MM.1S (cell line): ENCODE measurements around the gene CADPS.

ENCODE experiments used
- DNase-seq: peaks from one replicate; pipeline ENCODE4 v3.0.0-alpha.2; 2015
- H2AFZ ChIP-seq: fragments of 300-600 bp; sonication (generic); 2 replicates; pipeline ENCODE4 v1.6.0; 2016; ENCODE audit warnings: antibody characterized with exemption, low read length
- H3F3A ChIP-seq: fragments of 300-600 bp; sonication (generic); 2 replicates; pipeline ENCODE4 v1.6.1; 2016; ENCODE audit warnings: mild to moderate bottlenecking, antibody characterized with exemption, low read length, moderate library complexity, mixed read lengths; ENCODE audit not compliant: insufficient read depth
- H3K27ac ChIP-seq: fragments of 300-600 bp; sonication (generic); 2 replicates; pipeline ENCODE4 v1.5.1; 2016; ENCODE audit warnings: mild to moderate bottlenecking, low read length
- H3K27me3 ChIP-seq: fragments of 300-600 bp; sonication (generic); replicated peaks from 2 replicates; pipeline ENCODE4 v1.6.0; 2016; ENCODE audit warnings: low read length; ENCODE audit not compliant: insufficient read depth
- H3K36me3 ChIP-seq: fragments of 300-600 bp; sonication (generic); replicated peaks from 2 replicates; pipeline ENCODE4 v1.6.1; 2016; ENCODE audit warnings: mild to moderate bottlenecking, low read length, mixed read lengths; ENCODE audit not compliant: insufficient read depth
- H3K4me1 ChIP-seq: fragments of 300-600 bp; sonication (generic); 2 replicates; pipeline ENCODE4 v1.6.1; 2016; ENCODE audit warnings: low read length, mixed read lengths
- H3K4me2 ChIP-seq: fragments of 300-600 bp; sonication (generic); 2 replicates; pipeline ENCODE4 v1.6.0; 2016; ENCODE audit warnings: low read depth, low read length
- H3K4me3 ChIP-seq: fragments of 300-600 bp; sonication (generic); 2 replicates; pipeline ENCODE4 v1.5.1; 2016; ENCODE audit warnings: low read length, mixed read lengths
- H3K79me2 ChIP-seq: fragments of 300-600 bp; sonication (generic); 2 replicates; pipeline ENCODE4 v1.6.1; 2016; ENCODE audit warnings: mixed run types, low read length, mixed read lengths
- H3K9ac ChIP-seq: fragments of 300-600 bp; sonication (generic); 2 replicates; pipeline ENCODE4 v1.6.1; 2016; ENCODE audit warnings: low read length, mixed read lengths
- H3K9me2 ChIP-seq: fragments of 300-600 bp; sonication (generic); replicated peaks from 2 replicates; pipeline ENCODE4 v1.6.1; 2016; ENCODE audit warnings: mild to moderate bottlenecking, low read length, mixed read lengths; ENCODE audit not compliant: insufficient read depth
- H3K9me3 ChIP-seq: fragments of 300-600 bp; sonication (generic); replicated peaks from 2 replicates; pipeline ENCODE4 v1.6.1; 2016; ENCODE audit warnings: mild to moderate bottlenecking, low read length, mixed read lengths; ENCODE audit not compliant: insufficient read depth
- H4K20me1 ChIP-seq: fragments of 300-600 bp; sonication (generic); 2 replicates; pipeline ENCODE4 v1.6.1; 2016; ENCODE audit warnings: mild to moderate bottlenecking, low read length, moderate library complexity, mixed read lengths; ENCODE audit not compliant: insufficient read depth
- EZH2 ChIP-seq: fragments of 300-600 bp; sonication (generic); optimal IDR thresholded peaks from 2 replicates; pipeline ENCODE3; 2017; ENCODE audit warnings: low read depth, mild to moderate bottlenecking, antibody characterized with exemption, low read length, mixed read lengths
- EZH2phosphoT487 ChIP-seq: fragments of 300-600 bp; sonication (generic); IDR thresholded peaks from 2 replicates; pipeline ENCODE4 v1.6.1; 2018; ENCODE audit warnings: antibody characterized with exemption, low read length
- TF ChIP-seq, protein P1 (sequence below): fragments of 300-600 bp; sonication (generic); IDR thresholded peaks from 2 replicates; pipeline ENCODE4 v1.5.1; 2016; ENCODE audit warnings: antibody characterized with exemption, low read length, mixed read lengths

The CADPS gene

GRCh38 chr3:62832553-62832952, 42.7 kb downstream of the CADPS start:
- H3K27ac ChIP-seq = no peak overlapping the region
- peaks cover 31% of the 10 kb centered on the region for H3K4me1 ChIP-seq
- no peaks in the 10 kb centered on the region for H4K20me1 ChIP-seq
- H3K4me3 ChIP-seq = no peak overlapping the region
- H3K79me2 ChIP-seq = no peaks in the 10 kb centered on the region
- H3K9me2 ChIP-seq = no peaks in the 10 kb centered on the region
- H3K4me2 ChIP-seq = no peak overlapping the region
- H3K27me3 ChIP-seq = no peaks in the 10 kb centered on the region
- no peaks in the 10 kb centered on the region for H3K36me3 ChIP-seq
- DNase-seq = no peak
- no peak overlapping the region for H2AFZ ChIP-seq
- TF ChIP-seq, protein P1, sequence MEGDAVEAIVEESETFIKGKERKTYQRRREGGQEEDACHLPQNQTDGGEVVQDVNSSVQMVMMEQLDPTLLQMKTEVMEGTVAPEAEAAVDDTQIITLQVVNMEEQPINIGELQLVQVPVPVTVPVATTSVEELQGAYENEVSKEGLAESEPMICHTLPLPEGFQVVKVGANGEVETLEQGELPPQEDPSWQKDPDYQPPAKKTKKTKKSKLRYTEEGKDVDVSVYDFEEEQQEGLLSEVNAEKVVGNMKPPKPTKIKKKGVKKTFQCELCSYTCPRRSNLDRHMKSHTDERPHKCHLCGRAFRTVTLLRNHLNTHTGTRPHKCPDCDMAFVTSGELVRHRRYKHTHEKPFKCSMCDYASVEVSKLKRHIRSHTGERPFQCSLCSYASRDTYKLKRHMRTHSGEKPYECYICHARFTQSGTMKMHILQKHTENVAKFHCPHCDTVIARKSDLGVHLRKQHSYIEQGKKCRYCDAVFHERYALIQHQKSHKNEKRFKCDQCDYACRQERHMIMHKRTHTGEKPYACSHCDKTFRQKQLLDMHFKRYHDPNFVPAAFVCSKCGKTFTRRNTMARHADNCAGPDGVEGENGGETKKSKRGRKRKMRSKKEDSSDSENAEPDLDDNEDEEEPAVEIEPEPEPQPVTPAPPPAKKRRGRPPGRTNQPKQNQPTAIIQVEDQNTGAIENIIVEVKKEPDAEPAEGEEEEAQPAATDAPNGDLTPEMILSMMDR = no peak
- TF ChIP-seq EZH2phosphoT487 (no peak), EZH2 (no peak)
- no peaks in the 10 kb centered on the region for H3K9me3 ChIP-seq
- peaks cover 10% of the 10 kb centered on the region for H3F3A ChIP-seq
- H3K9ac ChIP-seq = no peak overlapping the region

- no peaks in the 10 kb centered on the region for H3K27me3 ChIP-seq
- peaks cover 10% of the 10 kb centered on the region for H3F3A ChIP-seq
- H3K4me2 ChIP-seq = no peak overlapping the region
- H3K79me2 ChIP-seq = no peaks in the 10 kb centered on the region
- no peaks in the 10 kb centered on the region for H3K36me3 ChIP-seq
- no peak overlapping the region for H3K9ac ChIP-seq
- H3K9me2 ChIP-seq = no peaks in the 10 kb centered on the region
- DNase-seq = no peak
- peaks cover 23% of the 10 kb centered on the region for H3K4me1 ChIP-seq
- H3K4me3 ChIP-seq = no peak overlapping the region
- TF ChIP-seq, protein P1 = no peak
- TF ChIP-seq EZH2 (no peak), EZH2phosphoT487 (no peak)
- no peak overlapping the region for H3K27ac ChIP-seq
- no peak overlapping the region for H2AFZ ChIP-seq
- H3K9me3 ChIP-seq = no peaks in the 10 kb centered on the region
- H4K20me1 ChIP-seq = no peaks in the 10 kb centered on the region
These were observed 44.4 kb downstream of the CADPS start for GRCh38 chr3:62830727-62831322.

DNA sequence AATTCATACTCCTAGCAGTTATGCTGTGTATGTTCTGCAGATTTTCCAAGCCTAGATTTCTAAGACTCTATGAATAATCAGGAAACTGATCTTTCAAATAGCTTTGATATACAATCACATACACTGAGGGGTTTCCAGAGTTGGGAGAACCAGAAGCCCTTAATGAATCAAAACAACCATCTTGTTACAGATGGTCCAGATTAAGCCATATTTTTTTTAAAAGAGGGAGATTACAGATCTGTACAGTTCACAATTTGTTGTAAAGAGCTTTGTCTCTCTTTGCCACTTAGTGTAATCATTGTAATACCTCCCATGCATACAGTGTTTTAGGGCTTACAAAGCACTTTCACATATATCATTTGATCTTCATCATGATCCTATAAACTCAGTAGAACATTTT, 47.7 kb downstream of the CADPS start:
- Histone ChIP-seq H3K79me2 (no peaks in the 10 kb centered on the region), H3K27me3 (no peaks in the 10 kb centered on the region), H3K36me3 (no peaks in the 10 kb centered on the region), H2AFZ (no peak overlapping the region), H3K4me1 (no peaks in the 10 kb centered on the region), H4K20me1 (no peaks in the 10 kb centered on the region), H3K27ac (no peak overlapping the region), H3K9me3 (no peaks in the 10 kb centered on the region), H3K4me3 (no peak overlapping the region), H3K9ac (no peak overlapping the region), H3F3A (no peaks in the 10 kb centered on the region), H3K9me2 (no peaks in the 10 kb centered on the region), H3K4me2 (no peak overlapping the region)
- TF ChIP-seq, protein P1 = no peak
- no peak for TF ChIP-seq EZH2phosphoT487
- TF ChIP-seq EZH2 = no peak
- DNase-seq = no peak
